ENCODE data around the gene KLHL29.
A peak's percentile ranks its signal among the peaks of the same experiment; 100 is the strongest.

Gene KLHL29

DNA sequence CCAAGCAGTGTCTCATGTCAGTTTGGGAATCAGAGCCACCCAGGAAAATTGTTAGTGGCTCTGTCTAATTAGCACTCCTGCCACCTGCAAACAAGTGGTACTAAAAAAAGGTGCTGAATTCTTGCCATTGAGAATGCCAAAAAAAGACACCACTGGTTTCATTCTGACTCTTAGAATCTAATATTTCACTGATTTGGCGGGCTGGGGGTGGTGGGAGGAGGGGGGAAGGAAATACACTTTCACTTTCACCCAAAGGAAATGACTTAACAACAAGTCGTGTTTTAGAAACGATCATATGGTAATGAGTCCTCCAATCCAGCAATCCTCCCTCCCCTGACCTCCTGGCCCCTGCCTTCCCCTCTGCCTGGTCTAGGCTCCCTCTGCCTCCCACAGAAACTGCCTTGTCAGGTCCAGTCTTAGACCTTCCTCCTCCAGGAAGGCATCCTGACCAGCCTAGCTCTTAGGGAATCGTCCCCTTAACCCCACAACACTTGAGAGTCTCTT, 4.4 kb upstream of the KLHL29 start:
- TF ChIP-seq, protein P1, sequence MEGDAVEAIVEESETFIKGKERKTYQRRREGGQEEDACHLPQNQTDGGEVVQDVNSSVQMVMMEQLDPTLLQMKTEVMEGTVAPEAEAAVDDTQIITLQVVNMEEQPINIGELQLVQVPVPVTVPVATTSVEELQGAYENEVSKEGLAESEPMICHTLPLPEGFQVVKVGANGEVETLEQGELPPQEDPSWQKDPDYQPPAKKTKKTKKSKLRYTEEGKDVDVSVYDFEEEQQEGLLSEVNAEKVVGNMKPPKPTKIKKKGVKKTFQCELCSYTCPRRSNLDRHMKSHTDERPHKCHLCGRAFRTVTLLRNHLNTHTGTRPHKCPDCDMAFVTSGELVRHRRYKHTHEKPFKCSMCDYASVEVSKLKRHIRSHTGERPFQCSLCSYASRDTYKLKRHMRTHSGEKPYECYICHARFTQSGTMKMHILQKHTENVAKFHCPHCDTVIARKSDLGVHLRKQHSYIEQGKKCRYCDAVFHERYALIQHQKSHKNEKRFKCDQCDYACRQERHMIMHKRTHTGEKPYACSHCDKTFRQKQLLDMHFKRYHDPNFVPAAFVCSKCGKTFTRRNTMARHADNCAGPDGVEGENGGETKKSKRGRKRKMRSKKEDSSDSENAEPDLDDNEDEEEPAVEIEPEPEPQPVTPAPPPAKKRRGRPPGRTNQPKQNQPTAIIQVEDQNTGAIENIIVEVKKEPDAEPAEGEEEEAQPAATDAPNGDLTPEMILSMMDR (IDR thresholded peaks at IDR 0.05; ENCODE audit: borderline replicate concordance, extremely low read depth, low read length, poor library complexity, severe bottlenecking): no peak
- no peak for TF ChIP-seq EZH2 (IDR thresholded peaks at IDR 0.05; ENCODE audit: borderline replicate concordance, low read depth, low read length, severe bottlenecking)
- Histone ChIP-seq H3K9ac (ENCODE audit: low read depth, low read length) (peak overlapping the region; percentile 30; the same call in 1 of the 2 replicates), H4K20me1 (ENCODE audit: insufficient read depth, low read length) (no peaks in the 10 kb centered on the region), H3K79me2 (ENCODE audit: insufficient read depth, low read length) (no peaks in the 10 kb centered on the region), H3K27ac (ENCODE audit: low read length) (peak overlapping the region; percentile 69), H3K36me3 (ENCODE audit: insufficient read depth, low read length) (no peaks in the 10 kb centered on the region), H3K4me2 (ENCODE audit: insufficient read depth, low read length) (peak overlapping the region; percentile 65), H3K4me1 (ENCODE audit: insufficient read depth, low read length) (peaks cover 14% of the 10 kb centered on the region), H3K4me3 (ENCODE audit: low read depth in 1 of 2, low read length in 2 of 2) (peak overlapping the region; percentile 8 to 51; a peak in 3 of 4 replicates), H2AFZ (ENCODE audit: low read depth, low read length) (peak overlapping the region; percentile 75), H3K9me3 (ENCODE audit: insufficient read depth, low read length, severe bottlenecking) (no peaks in the 10 kb centered on the region), H3K27me3 (ENCODE audit: insufficient read depth, low read length, poor library complexity) (no peaks in the 10 kb centered on the region)
- DNase-seq: peak; percentile 67
- peak; percentile 82 for ATAC-seq (ENCODE audit: insufficient read depth, low read depth)

DNA sequence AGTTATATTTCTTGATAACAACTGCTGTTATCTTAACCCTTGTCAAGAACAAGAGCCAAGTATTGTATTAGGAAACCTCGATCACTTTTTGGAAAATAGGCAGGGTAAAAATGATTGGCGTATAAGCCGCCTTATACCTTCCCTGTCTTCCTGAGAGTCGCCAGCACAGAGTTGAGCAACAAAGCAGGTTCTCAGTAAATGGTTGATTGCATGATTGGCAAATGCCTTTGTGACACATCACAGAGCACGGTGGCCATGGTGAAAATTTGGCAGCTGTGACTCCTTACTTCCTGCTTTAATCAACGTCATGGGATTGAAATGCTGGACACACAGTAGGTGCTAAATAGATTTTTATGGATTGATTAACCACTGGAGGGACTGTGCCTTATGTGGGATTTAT, 3.9 kb upstream of the KLHL29 start:
- Histone ChIP-seq H3K27me3 (ENCODE audit: insufficient read depth, low read length, poor library complexity) (no peaks in the 10 kb centered on the region), H3K79me2 (ENCODE audit: insufficient read depth, low read length) (no peaks in the 10 kb centered on the region), H3K4me2 (ENCODE audit: insufficient read depth, low read length) (peak overlapping the region; percentile 65), H4K20me1 (ENCODE audit: insufficient read depth, low read length) (no peaks in the 10 kb centered on the region), H3K36me3 (ENCODE audit: insufficient read depth, low read length) (no peaks in the 10 kb centered on the region), H3K4me1 (ENCODE audit: insufficient read depth, low read length) (peaks cover 14% of the 10 kb centered on the region), H3K4me3 (ENCODE audit: low read depth in 1 of 2, low read length in 2 of 2) (peak overlapping the region in 1 of 2 experiments; percentile 51; a peak in 2 of 4 replicates), H3K9ac (ENCODE audit: low read depth, low read length) (peak overlapping the region; percentile 30; the same call in 1 of the 2 replicates), H2AFZ (ENCODE audit: low read depth, low read length) (peak overlapping the region; percentile 75), H3K27ac (ENCODE audit: low read length) (peak overlapping the region; percentile 69), H3K9me3 (ENCODE audit: insufficient read depth, low read length, severe bottlenecking) (no peaks in the 10 kb centered on the region)
- DNase-seq: no peak
- ATAC-seq (ENCODE audit: insufficient read depth, low read depth): peak; percentile 16; the same call in 2 of the 3 replicates
- TF ChIP-seq EZH2 (IDR thresholded peaks at IDR 0.05; ENCODE audit: borderline replicate concordance, low read depth, low read length, severe bottlenecking): no peak
- TF ChIP-seq, protein P1 (IDR thresholded peaks at IDR 0.05; ENCODE audit: borderline replicate concordance, extremely low read depth, low read length, poor library complexity, severe bottlenecking): no peak

DNA sequence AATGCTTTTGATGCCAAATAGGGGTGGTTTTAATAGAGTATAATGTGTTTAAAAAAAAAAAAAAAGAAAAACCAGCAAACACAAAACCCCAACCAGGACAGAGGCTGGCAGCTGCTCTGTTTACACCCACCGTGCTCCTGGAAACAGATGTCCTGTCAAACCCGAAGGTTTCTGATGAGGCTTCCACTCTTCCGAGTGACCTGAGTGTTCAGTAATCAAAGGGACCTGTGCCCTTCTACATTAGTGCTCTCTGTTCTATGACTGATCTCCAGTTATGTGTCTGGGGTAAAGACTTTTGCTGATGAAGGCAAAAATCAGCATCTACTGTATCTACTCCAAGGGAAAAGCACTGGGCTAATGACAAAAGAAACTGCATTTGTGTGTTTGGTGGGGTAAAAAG, 3.5 kb upstream of the KLHL29 start:
- no peak overlapping the region for H3K27ac ChIP-seq (ENCODE audit: low read length)
- no peaks in the 10 kb centered on the region for H3K79me2 ChIP-seq (ENCODE audit: insufficient read depth, low read length)
- no peak for DNase-seq
- H4K20me1 ChIP-seq (ENCODE audit: insufficient read depth, low read length): no peaks in the 10 kb centered on the region
- no peaks in the 10 kb centered on the region for H3K9me3 ChIP-seq (ENCODE audit: insufficient read depth, low read length, severe bottlenecking)
- no peaks in the 10 kb centered on the region for H3K36me3 ChIP-seq (ENCODE audit: insufficient read depth, low read length)
- no peak overlapping the region; the same call in 1 of the 2 replicates for H3K4me2 ChIP-seq (ENCODE audit: insufficient read depth, low read length)
- H3K4me3 ChIP-seq (ENCODE audit: low read depth in 1 of 2, low read length in 2 of 2): no peak overlapping the region
- H2AFZ ChIP-seq (ENCODE audit: low read depth, low read length): no peak overlapping the region
- H3K27me3 ChIP-seq (ENCODE audit: insufficient read depth, low read length, poor library complexity): no peaks in the 10 kb centered on the region
- TF ChIP-seq EZH2 (IDR thresholded peaks at IDR 0.05; ENCODE audit: borderline replicate concordance, low read depth, low read length, severe bottlenecking): no peak
- TF ChIP-seq, protein P1 (IDR thresholded peaks at IDR 0.05; ENCODE audit: borderline replicate concordance, extremely low read depth, low read length, poor library complexity, severe bottlenecking): no peak
- no peak overlapping the region for H3K9ac ChIP-seq (ENCODE audit: low read depth, low read length)
- no peak for ATAC-seq (ENCODE audit: insufficient read depth, low read depth)
- H3K4me1 ChIP-seq (ENCODE audit: insufficient read depth, low read length): peaks cover 14% of the 10 kb centered on the region

Data from DND-41 (cell line).